Measurements from ENCODE around the gene HDAC9. TPM values are rescaled to one million over a fixed set of nuclear protein-coding genes. Genes with fewer than 3 reads are reported as not detected.

The HDAC9 gene
- total RNA-seq, 2 donors from 2014 or later, result 4.9 to 12.9 TPM

GRCh38 chr7:18829858-18830285, 334.3 kb downstream of the HDAC9 start:
- intact Hi-C loops (cut with DNase I), result no loop called here
- Histone ChIP-seq H3K9me3 (no peaks in the 10 kb centered on the region), H3K27ac (no peak overlapping the region), H3K27me3 (no peaks in the 10 kb centered on the region), H3K36me3 (replicated peaks in 1 of 2; ENCODE audit: insufficient read depth in 1 of 2, low read depth in 2 of 2) (no peaks in the 10 kb centered on the region), H3K4me1 (no peaks in the 10 kb centered on the region), H3K4me3 (no peak overlapping the region)
- TF ChIP-seq CTCF (IDR thresholded peaks at IDR 0.05) (no peak), POLR2A (IDR thresholded peaks at IDR 0.05) (no peak)
- WGBS, 2 donors, result 33 to 40% methylated on average over 3 of the region's 3 CpGs
- no peak for ATAC-seq
- DNase-seq, result no peak

GRCh38 chr7:18831419-18831818, 335.9 kb downstream of the HDAC9 start:
- ATAC-seq, result no peak
- WGBS, 2 donors, result 31 to 38% methylated on average over 4 of the region's 4 CpGs

GRCh38 chr7:18831943-18832342, 336.4 kb downstream of the HDAC9 start:
- no peaks in the 10 kb centered on the region for H3K36me3 ChIP-seq (replicated peaks in 1 of 2; ENCODE audit: insufficient read depth in 1 of 2, low read depth in 2 of 2)
- intact Hi-C loops (cut with DNase I), result no loop called here
- no peaks in the 10 kb centered on the region for H3K27me3 ChIP-seq
- H3K4me1 ChIP-seq, result no peaks in the 10 kb centered on the region
- WGBS, 2 donors, result 65 to 77% methylated on average over 2 of the region's 2 CpGs
- ATAC-seq, result no peak
- DNase-seq, result no peak
- H3K4me3 ChIP-seq, result no peak overlapping the region
- no peak overlapping the region for H3K27ac ChIP-seq
- TF ChIP-seq POLR2A (IDR thresholded peaks at IDR 0.05), result no peak
- no peaks in the 10 kb centered on the region for H3K9me3 ChIP-seq

More at GRCh38 chr7:18831419-18831818, 335.9 kb downstream of the HDAC9 start:
- DNase-seq, result no peak
- no peaks in the 10 kb centered on the region for H3K9me3 ChIP-seq
- H3K27me3 ChIP-seq, result no peaks in the 10 kb centered on the region
- TF ChIP-seq POLR2A (IDR thresholded peaks at IDR 0.05), result no peak
- TF ChIP-seq CTCF (IDR thresholded peaks at IDR 0.05), result no peak
- H3K4me3 ChIP-seq, result no peak overlapping the region
- no peaks in the 10 kb centered on the region for H3K36me3 ChIP-seq (replicated peaks in 1 of 2; ENCODE audit: insufficient read depth in 1 of 2, low read depth in 2 of 2)
- no peaks in the 10 kb centered on the region for H3K4me1 ChIP-seq
- no peak overlapping the region for H3K27ac ChIP-seq
- intact Hi-C loops (cut with DNase I), result no loop called here

GRCh38 chr7:18834577-18834976, 339.0 kb downstream of the HDAC9 start:
- WGBS, 2 donors, result 71 to 76% methylated on average over 8 of the region's 8 CpGs
- DNase-seq, result no peak
- TF ChIP-seq CTCF (IDR thresholded peaks at IDR 0.05) (no peak), POLR2A (IDR thresholded peaks at IDR 0.05) (no peak)

GRCh38 chr7:18835001-18835690, 339.6 kb downstream of the HDAC9 start:
- 40 to 58% methylated on average over 7 of the region's 7 CpGs for WGBS, 2 donors

More at GRCh38 chr7:18834577-18834976, 339.0 kb downstream of the HDAC9 start:
- H3K27ac ChIP-seq, result no peak overlapping the region
- no peaks in the 10 kb centered on the region for H3K9me3 ChIP-seq
- no peak overlapping the region for H3K4me3 ChIP-seq
- intact Hi-C loops (cut with DNase I), result no loop called here
- no peaks in the 10 kb centered on the region for H3K36me3 ChIP-seq (replicated peaks in 1 of 2; ENCODE audit: insufficient read depth in 1 of 2, low read depth in 2 of 2)
- ATAC-seq, result no peak
- H3K27me3 ChIP-seq, result no peaks in the 10 kb centered on the region
- no peaks in the 10 kb centered on the region for H3K4me1 ChIP-seq

More at GRCh38 chr7:18835001-18835690, 339.6 kb downstream of the HDAC9 start:
- no peaks in the 10 kb centered on the region for H3K27me3 ChIP-seq
- no peaks in the 10 kb centered on the region for H3K9me3 ChIP-seq
- no peak overlapping the region for H3K27ac ChIP-seq
- no peak for ATAC-seq
- no peak overlapping the region for H3K4me3 ChIP-seq
- no peak for TF ChIP-seq POLR2A (IDR thresholded peaks at IDR 0.05)
- TF ChIP-seq CTCF (IDR thresholded peaks at IDR 0.05), result no peak
- no peak for DNase-seq
- no peaks in the 10 kb centered on the region for H3K4me1 ChIP-seq
- no peaks in the 10 kb centered on the region for H3K36me3 ChIP-seq (replicated peaks in 1 of 2; ENCODE audit: insufficient read depth in 1 of 2, low read depth in 2 of 2)
- intact Hi-C loops (cut with DNase I), result no loop called here
